SIG-M5 treated with dmso at 0.1 percent for 504 hours (cell line): ENCODE data around the gene TGOLN2.

Source experiments
- DNase-seq: peaks from one replicate; lab custom pipeline; 2025; ENCODE audit not compliant: unreplicated experiment; lab: John Stamatoyannopoulos, UW

The TGOLN2 gene

GRCh38 chr2:85269959-85270358 lies 57.8 kb downstream of the TGOLN2 start:
- DNase-seq = no peak
